ENCODE data around the gene FUS. TPM values are rescaled to one million over a fixed set of nuclear protein-coding genes. Genes with fewer than 3 reads are reported as not detected.

FUS gene
- total and polyA plus RNA-seq, 2 of the 13 experiments (the other 11 are each of a cell fraction or from before 2014, with no cell fraction given): 68.1 to 168 TPM

DNA sequence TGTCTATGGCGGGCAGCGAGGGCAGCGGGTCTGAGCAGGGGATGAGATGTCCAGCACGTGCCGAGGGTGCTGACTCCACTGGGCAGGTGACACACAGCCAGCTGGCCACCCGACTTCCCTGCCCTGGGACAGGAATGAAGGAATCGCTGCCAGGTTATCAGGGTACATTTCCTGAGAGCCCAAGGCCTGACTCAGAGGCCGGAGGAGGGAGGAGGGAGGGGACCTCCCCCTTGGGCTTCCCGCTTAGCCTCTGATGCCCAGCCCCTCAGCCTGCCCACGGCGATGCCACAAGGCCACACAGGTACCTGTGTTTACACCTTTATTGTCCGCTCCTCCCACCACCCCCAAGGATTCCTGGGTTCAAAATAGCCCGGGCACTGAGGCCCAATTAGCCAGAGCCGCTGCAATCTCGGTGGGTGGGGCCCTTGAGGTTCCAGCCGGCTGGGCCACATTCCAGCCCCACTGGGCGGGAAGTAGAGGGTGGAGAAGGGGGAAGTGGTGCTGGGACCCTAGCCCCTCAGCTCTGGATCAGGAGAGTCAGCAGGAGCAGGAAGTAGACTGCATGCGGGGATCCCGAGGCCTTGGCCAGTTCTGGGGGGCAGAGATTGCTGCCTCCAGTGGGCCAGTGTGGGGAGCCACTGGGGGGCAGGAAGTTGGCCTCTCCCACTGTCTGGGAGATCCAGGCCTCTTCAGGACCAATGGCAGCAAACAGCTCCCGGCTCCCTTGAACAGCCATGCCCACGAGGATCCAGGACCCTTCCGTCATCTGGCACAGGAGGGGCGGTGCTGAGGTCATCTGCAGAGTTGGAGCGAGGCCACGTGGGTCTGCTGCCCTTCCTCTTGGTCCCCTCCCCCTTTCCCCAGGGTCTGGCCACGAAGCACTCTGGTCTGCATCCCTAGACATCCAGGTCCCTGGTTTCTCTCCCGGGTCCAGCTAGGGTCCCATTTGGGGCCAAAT lies 41.0 kb upstream of the FUS start (continued):
- TF ChIP-seq ZNF326 (CRISPR knock-in tag; IDR thresholded peaks at IDR 0.05; ENCODE audit: borderline replicate concordance): no peak
- no peak for TF ChIP-seq SSRP1 (CRISPR knock-in tag; IDR thresholded peaks at IDR 0.05)
- no peak for TF ChIP-seq BORCS8-MEF2B (CRISPR knock-in tag; IDR thresholded peaks at IDR 0.05)
- TF ChIP-seq ATF1 (CRISPR knock-in tag; IDR thresholded peaks at IDR 0.05): no peak
- TF ChIP-seq, protein P1, sequence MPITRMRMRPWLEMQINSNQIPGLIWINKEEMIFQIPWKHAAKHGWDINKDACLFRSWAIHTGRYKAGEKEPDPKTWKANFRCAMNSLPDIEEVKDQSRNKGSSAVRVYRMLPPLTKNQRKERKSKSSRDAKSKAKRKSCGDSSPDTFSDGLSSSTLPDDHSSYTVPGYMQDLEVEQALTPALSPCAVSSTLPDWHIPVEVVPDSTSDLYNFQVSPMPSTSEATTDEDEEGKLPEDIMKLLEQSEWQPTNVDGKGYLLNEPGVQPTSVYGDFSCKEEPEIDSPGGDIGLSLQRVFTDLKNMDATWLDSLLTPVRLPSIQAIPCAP (CRISPR knock-in tag; IDR thresholded peaks at IDR 0.05; ENCODE audit: low read depth): no peak
- TF ChIP-seq KLF12 (CRISPR knock-in tag; IDR thresholded peaks at IDR 0.05; ENCODE audit: borderline replicate concordance): no peak
- TF ChIP-seq, protein P2, sequence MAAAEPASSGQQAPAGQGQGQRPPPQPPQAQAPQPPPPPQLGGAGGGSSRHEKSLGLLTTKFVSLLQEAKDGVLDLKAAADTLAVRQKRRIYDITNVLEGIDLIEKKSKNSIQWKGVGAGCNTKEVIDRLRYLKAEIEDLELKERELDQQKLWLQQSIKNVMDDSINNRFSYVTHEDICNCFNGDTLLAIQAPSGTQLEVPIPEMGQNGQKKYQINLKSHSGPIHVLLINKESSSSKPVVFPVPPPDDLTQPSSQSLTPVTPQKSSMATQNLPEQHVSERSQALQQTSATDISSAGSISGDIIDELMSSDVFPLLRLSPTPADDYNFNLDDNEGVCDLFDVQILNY (CRISPR knock-in tag; conservative IDR thresholded peaks at IDR 0.05): 0 out of 2 replicates have a peak, but pooled peaks have one; percentile 43
- no peak for TF ChIP-seq MYNN (CRISPR knock-in tag; IDR thresholded peaks at IDR 0.05; ENCODE audit: low read depth)
- TF ChIP-seq, protein P3, sequence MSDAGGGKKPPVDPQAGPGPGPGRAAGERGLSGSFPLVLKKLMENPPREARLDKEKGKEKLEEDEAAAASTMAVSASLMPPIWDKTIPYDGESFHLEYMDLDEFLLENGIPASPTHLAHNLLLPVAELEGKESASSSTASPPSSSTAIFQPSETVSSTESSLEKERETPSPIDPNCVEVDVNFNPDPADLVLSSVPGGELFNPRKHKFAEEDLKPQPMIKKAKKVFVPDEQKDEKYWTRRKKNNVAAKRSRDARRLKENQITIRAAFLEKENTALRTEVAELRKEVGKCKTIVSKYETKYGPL (CRISPR knock-in tag; IDR thresholded peaks at IDR 0.05): no peak
- TF ChIP-seq, protein P4, sequence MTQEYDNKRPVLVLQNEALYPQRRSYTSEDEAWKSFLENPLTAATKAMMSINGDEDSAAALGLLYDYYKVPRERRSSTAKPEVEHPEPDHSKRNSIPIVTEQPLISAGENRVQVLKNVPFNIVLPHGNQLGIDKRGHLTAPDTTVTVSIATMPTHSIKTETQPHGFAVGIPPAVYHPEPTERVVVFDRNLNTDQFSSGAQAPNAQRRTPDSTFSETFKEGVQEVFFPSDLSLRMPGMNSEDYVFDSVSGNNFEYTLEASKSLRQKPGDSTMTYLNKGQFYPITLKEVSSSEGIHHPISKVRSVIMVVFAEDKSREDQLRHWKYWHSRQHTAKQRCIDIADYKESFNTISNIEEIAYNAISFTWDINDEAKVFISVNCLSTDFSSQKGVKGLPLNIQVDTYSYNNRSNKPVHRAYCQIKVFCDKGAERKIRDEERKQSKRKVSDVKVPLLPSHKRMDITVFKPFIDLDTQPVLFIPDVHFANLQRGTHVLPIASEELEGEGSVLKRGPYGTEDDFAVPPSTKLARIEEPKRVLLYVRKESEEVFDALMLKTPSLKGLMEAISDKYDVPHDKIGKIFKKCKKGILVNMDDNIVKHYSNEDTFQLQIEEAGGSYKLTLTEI (CRISPR knock-in tag; conservative IDR thresholded peaks at IDR 0.05): no peak
- TF ChIP-seq, protein P5, sequence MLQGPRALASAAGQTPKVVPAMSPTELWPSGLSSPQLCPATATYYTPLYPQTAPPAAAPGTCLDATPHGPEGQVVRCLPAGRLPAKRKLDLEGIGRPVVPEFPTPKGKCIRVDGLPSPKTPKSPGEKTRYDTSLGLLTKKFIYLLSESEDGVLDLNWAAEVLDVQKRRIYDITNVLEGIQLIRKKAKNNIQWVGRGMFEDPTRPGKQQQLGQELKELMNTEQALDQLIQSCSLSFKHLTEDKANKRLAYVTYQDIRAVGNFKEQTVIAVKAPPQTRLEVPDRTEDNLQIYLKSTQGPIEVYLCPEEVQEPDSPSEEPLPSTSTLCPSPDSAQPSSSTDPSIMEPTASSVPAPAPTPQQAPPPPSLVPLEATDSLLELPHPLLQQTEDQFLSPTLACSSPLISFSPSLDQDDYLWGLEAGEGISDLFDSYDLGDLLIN (CRISPR knock-in tag; IDR thresholded peaks at IDR 0.05; ENCODE audit: borderline replicate concordance): no peak
- no peak for TF ChIP-seq HHEX (CRISPR knock-in tag; IDR thresholded peaks at IDR 0.05)
- no peak for TF ChIP-seq DNMT3B (CRISPR knock-in tag; conservative IDR thresholded peaks at IDR 0.05)
- peak; percentile 20; the same call in 1 of the 2 replicates for TF ChIP-seq CREB1 (IDR thresholded peaks at IDR 0.05)
- no peak for TF ChIP-seq CREB1 (CRISPR knock-in tag; IDR thresholded peaks at IDR 0.05)
- no peak for TF ChIP-seq ZSCAN9 (CRISPR knock-in tag; IDR thresholded peaks at IDR 0.05; ENCODE audit: borderline replicate concordance)
- no peak for TF ChIP-seq SMYD3 (CRISPR knock-in tag; IDR thresholded peaks at IDR 0.05)
- TF ChIP-seq ZNF3 (CRISPR knock-in tag; IDR thresholded peaks at IDR 0.05): no peak
- no peak; the same call in 1 of the 2 replicates for TF ChIP-seq ERF (CRISPR knock-in tag; IDR thresholded peaks at IDR 0.05)
- no peak for TF ChIP-seq RAD21 (CRISPR knock-in tag; IDR thresholded peaks at IDR 0.05)
- TF ChIP-seq ZFP90 (CRISPR knock-in tag; IDR thresholded peaks at IDR 0.05; ENCODE audit: borderline replicate concordance): no peak; the same call in 1 of the 2 replicates
- TF ChIP-seq ZNF138 (CRISPR knock-in tag; IDR thresholded peaks at IDR 0.05; ENCODE audit: low read depth): no peak
- TF ChIP-seq ESRRA (CRISPR knock-in tag; IDR thresholded peaks at IDR 0.05; ENCODE audit: low read depth): no peak
- TF ChIP-seq ZNF510 (CRISPR knock-in tag; IDR thresholded peaks at IDR 0.05; ENCODE audit: low read depth): no peak
- TF ChIP-seq ZNF562 (CRISPR knock-in tag; IDR thresholded peaks at IDR 0.05; ENCODE audit: borderline replicate concordance): no peak
- no peak for TF ChIP-seq ZNF530 (CRISPR knock-in tag; IDR thresholded peaks at IDR 0.05; ENCODE audit: low read depth)
- TF ChIP-seq SNRNP70 (IDR thresholded peaks at IDR 0.05; ENCODE audit: low read depth, low read length): no peak

Measured in HepG2 (cell line).